ENCODE measurements around the gene RFX6. TPM values are rescaled to one million over a fixed set of nuclear protein-coding genes. Genes with fewer than 3 reads are reported as not detected.
"Not testable (repeated sequence)": the region's sequence is repeated elsewhere in the genome, so short reads cannot be mapped to it uniquely, and the experiment has no call there.

Gene RFX6
- 0.72 TPM for total RNA-seq (ENCODE audit: insufficient read depth, low replicate concordance)

DNA sequence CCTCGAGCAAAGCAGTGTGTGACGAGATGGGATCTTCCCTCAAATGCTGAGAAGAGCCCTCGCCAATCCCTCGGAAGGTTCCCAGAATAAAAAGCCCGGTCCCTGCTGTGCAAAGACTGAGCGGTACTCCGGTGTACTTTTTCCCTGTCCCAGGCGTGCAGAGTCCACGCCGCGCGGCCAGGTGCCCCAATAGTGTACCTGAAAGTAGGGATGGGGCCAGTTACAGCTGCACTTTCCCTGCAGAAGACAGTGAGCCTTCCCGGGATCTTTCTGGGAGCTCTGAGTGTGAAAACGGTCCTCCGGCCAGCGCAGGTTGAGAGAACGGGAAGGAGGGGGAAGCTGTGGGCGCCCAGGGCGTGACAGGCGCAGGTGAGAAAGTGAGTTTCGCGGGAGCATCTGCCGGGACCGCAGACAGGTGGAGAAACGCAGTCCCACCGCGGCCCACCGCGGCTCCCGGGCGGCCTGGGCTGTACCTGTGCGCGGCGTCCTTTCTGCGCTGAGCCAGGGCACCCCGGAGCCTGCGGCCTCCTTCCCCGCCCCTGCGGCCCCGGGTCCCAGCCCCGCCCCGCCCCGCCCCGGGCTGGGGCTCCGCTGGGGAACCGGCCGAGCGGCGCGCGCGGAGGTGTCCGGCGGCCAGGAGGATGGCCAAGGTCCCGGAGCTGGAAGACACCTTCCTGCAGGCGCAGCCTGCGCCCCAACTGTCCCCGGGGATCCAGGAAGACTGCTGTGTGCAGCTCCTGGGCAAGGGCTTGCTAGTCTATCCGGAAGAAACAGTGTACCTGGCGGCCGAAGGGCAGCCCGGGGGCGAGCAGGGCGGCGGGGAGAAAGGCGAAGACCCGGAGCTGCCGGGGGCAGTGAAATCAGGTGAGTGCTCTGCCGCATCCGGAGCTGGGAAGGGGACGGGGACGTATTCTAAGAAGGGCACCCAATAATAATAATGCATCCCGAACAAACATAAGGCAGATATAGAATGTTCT is at the start of gene RFX6:
Gene RFX6 (plus strand): TSS at position 608 of the 977 bp plus-strand sequence. CDS start 34 bp downstream, at position 642.
- DNase-seq (ENCODE audit: low spot score) = no peak

DNA sequence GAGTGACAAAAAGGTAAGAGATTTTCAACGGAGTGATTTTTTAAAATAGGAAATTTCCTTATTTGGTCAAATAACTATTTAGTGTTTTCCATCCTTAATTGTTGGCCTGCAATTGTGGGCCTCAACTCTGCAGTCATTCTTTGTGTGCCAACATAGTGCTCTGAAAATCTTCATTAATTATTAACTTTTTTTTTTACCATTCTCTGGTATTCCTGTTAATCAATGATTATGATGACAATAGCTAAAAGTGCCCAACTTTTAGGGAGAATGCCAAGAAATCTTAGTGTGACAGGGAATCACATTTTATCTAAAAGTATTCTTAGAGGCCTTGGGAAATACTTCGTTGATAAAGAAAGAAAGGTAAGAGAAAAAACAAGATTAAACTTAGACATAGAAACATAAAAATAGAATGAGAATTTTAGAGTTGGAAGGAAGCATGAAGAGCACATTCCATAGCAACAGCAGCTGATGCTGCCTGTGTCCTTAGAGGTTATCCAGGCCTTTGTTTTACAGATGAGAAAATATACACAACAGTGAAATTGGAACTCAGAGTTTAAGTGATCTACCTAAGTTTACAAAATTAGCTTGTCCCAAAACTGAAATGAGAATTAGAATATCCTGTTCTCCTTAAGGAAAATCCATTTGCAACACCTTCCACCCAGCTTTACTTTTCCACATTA is 49.3 kb upstream of the RFX6 start:
- DNase-seq (ENCODE audit: low spot score) = no peak

GRCh38 chr6:116828983-116829382 is 48.1 kb upstream of the RFX6 start, which contains the start of gene GPRC6A:
GPRC6A (minus strand) TSS chr6:116829083; CDS start chr6:116829013, 70 bp downstream.
- no peak for DNase-seq (ENCODE audit: low spot score)

DNA sequence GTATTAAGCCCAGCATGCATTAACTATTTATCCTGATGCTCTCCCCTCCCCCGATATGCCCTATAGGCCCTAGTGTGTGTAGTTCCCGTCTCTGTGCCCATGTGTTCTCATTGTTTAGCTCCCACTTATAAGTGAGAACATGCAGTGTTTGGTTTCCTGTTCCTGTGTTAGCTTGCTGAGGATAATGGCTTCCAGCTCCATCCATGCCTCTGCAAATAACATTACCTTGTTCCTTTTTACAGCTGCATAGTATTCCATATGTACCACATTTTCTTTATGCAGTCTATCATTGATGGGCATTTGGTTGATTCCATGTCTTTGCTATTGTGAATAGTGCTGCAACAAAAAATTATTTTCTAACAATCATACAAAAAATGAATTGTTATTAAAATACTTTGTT is 42.5 kb upstream of the RFX6 start:
- DNase-seq (ENCODE audit: low spot score) = not testable (repeated sequence)

- no peak for DNase-seq (ENCODE audit: low spot score)
Measured at GRCh38 chr6:116836606-116837342, 40.3 kb upstream of the RFX6 start.

- DNase-seq (ENCODE audit: low spot score) = no peak
Measured at GRCh38 chr6:116840091-116840490, 37.0 kb upstream of the RFX6 start.

DNA sequence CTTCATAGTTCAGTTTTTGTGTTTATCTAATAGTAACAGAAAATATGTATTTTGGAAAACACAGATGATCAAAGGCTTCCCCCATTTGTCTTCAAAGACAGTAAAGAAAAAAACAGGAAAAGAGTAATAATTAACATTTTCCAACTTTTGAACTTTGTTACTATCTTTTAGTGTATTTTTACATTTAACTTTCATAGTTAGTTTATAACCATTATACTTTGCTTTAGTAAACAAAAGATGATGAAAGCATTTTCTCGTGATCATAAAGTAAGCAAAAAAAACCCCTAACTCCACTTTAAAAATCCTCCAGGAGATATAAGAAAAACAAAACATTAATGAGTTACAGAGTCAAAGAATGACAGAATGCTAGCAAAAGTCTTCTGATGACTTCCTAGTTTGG is 34.6 kb upstream of the RFX6 start:
- no peak for DNase-seq (ENCODE audit: low spot score)

DNA sequence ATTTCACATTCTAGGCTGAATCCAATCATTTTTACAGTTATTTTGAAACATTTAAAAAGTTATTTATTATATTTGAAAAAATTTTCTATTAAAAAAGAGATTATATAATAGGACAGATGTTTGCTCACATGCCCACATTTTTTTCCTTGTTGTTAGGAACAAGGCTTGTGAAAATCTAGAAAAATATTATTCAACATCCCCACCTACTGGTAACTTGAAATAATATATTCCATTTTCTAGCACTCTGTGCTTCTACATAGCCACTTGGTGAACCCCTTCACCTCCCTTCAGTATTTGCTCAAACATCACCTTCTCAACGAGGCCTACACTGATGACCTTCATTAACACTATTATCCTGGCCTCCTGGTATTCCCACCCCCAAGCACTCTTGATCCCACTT is 29.8 kb upstream of the RFX6 start:
- DNase-seq (ENCODE audit: low spot score) = peak; percentile 41

- DNase-seq (ENCODE audit: low spot score) = no peak
Measured at GRCh38 chr6:116858060-116858459, 19.0 kb upstream of the RFX6 start.

GRCh38 chr6:116859264-116859663 is 17.8 kb upstream of the RFX6 start:
- DNase-seq (ENCODE audit: low spot score) = no peak

DNA sequence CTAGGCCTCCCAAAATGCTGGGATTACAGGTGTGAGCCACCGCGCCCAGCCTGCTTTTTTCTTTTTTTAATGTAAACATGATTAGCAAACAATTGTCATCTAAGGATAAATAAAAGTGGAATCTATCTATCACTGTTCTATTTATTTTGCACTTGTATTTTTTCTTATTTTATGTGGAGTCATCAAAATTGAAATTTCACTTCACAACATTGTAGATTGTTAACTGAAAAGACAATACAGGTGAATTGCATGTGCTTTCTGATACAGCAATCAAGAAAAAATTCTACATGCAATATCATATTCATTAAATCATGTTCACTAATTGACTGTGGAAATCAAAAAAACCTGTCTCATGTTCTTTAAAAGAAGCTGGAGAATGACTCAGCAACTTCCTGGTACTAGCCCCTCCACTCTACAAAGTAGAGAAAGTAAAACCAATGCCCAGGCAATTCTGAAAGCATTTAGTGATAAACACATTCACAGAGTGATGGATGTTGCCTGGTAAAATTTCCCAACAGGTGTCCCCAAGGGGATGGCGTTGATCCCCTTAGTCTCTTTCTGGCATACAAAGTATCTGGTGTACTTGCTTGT is 10.7 kb upstream of the RFX6 start:
- no peak for DNase-seq (ENCODE audit: low spot score)

GRCh38 chr6:116872771-116873170 is 4.3 kb upstream of the RFX6 start:
- DNase-seq (ENCODE audit: low spot score) = no peak

- DNase-seq (ENCODE audit: low spot score) = no peak
Measured at GRCh38 chr6:116876107-116876506, 935 bp upstream of the RFX6 start.

GRCh38 chr6:116877743-116878142 is 701 bp downstream of the RFX6 start:
- no peak for DNase-seq (ENCODE audit: low spot score)

DNA sequence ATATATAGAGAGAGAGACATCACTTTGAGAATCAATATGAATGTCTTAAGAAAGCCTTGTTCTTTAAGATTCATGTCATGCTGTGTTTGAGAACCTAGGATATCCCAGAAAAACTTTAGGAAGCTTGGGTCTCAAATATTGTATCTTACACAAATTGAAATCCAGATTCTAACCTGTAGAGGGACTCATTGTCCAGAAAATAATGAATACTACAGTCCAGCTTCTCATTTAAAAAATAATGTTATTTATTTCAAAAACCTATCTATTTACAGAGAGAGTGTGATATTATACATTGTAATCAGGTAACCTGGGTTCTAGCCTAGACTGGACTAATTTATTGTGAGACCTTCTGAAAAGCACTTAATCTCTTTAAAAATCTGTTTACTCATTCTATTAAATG is 4.2 kb downstream of the RFX6 start:
- no peak for DNase-seq (ENCODE audit: low spot score)

- DNase-seq (ENCODE audit: low spot score) = no peak
Measured at GRCh38 chr6:116883005-116883404, 6.0 kb downstream of the RFX6 start.

DNA sequence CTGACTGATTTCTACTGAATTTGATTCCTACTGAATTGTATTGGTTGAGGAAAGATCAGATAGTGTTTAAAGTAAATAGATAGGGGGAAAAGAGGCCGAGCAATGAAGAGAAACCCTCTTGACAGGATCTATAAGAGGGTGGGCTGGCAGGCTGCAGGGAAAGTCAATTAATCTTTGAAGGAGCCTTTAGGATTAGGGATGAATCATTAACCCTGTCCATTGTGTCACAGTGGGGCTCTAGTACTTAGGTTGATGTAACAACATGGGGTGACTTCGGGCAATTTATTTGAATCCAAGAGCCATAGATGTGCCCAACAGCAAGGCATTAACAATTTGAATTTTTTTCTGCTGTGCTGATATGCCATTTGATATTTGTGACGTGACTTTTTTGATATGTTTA is 7.5 kb downstream of the RFX6 start:
- DNase-seq (ENCODE audit: low spot score) = no peak

- DNase-seq (ENCODE audit: low spot score) = no peak
Measured at GRCh38 chr6:116887168-116887567, 10.1 kb downstream of the RFX6 start.

DNA sequence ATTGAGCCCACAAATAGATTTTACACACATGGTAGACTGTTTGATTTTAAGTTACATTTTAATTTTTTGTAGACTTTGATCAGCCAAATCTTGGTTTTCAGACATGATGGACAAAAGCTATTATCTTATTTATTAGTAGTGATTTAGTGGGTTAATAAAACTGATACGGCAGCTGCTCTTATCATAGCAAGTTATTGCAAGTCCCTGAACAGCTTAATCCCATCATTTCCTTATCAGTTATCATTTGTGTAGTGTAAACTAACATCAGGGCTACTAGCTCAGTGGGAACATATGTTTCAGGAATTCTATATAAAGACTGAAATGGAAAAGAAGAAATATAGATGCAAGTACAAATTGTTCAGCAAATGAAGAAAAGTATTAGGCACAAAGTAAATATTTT is 10.9 kb downstream of the RFX6 start:
- no peak for DNase-seq (ENCODE audit: low spot score)

- DNase-seq (ENCODE audit: low spot score) = no peak
Measured at GRCh38 chr6:116888732-116889360, 11.8 kb downstream of the RFX6 start.

GRCh38 chr6:116894669-116895068 is 17.6 kb downstream of the RFX6 start:
- DNase-seq (ENCODE audit: low spot score) = peak; percentile 24

All from umbilical cord (tissue), 2 donors.